HepG2 (cell line): Measurements from ENCODE around the gene JOSD1. TPM values are rescaled to one million over a fixed set of nuclear protein-coding genes. Genes with fewer than 3 reads are reported as not detected.

ENCODE experiments used
- ATAC-seq: fragments of 200-7000 bp; cut with Tn5 transposase; 3 replicates; pipeline ENCODE4 v1.9.1; 2020; ENCODE audit warnings: mild to moderate bottlenecking, moderate library complexity
- BruUV-seq: library from RNA; stranded (reverse); fragments of 400-500 nt; replicated peaks from 2 replicates; lab custom pipeline; 2021; lab: Mats Ljungman, UMichigan
- CTCF ChIA-PET: fragments of 300-600 bp; formaldehyde crosslinking; extraction: SDS; loops from one replicate; lab custom pipeline; 2021; ENCODE audit warnings: low total read pairs, inconsistent platforms, low intra/inter-chr PET ratio; lab: Yijun Ruan, JAX
- POLR2A ChIA-PET: fragments of 350-600 bp; sonication (Branson Sonifier 250); formaldehyde crosslinking; loops from one replicate; lab custom pipeline; 2020; ENCODE audit warnings: antibody characterized with exemption, inconsistent platforms; lab: Yijun Ruan, JAX
- DNase-seq: peaks from one replicate; pipeline ENCODE4 v3.0.0-alpha.2; 2015; ENCODE audit warnings: low spot score
- FAIRE-seq: peaks from 3 replicates; lab custom pipeline; 2011; peaks lifted over from hg19 to GRCh38; lab: Jason Lieb, UNC
- H2AFZ ChIP-seq: one replicate; pipeline ENCODE4 v1.6.1; 2011; ENCODE audit warnings: low read length, inconsistent platforms
- H3K27ac ChIP-seq: fragments of 300-600 bp; 3 replicates; pipeline ENCODE4 v1.8.0; 2011; ENCODE audit warnings: mixed run types, mild to moderate bottlenecking, mixed read lengths, low read length, inconsistent platforms; ENCODE audit not compliant: insufficient read depth; ENCODE audit errors: extremely low read length
- H3K27me3 ChIP-seq, 2 experiments: fragments of 200-600 bp in 1 of 2; 2 replicates in 1 of 2; 3 replicates in 1 of 2; pipeline versions ENCODE4 v1.6.0 to v1.8.0; 2011; ENCODE audit warnings: low read length in 2 of 2, mild to moderate bottlenecking in 2 of 2, moderate library complexity in 2 of 2, inconsistent platforms in 1 of 2; ENCODE audit not compliant: insufficient read depth in 2 of 2, control insufficient read depth in 1 of 2
- H3K36me3 ChIP-seq, 2 experiments: fragments of 200-600 bp in 1 of 2; replicated peaks in 1 of 2; 2 replicates in 1 of 2; 3 replicates in 1 of 2; pipeline versions ENCODE4 v1.5.1 to v1.8.0; 2011; ENCODE audit warnings: low read length in 2 of 2, inconsistent platforms in 1 of 2; ENCODE audit not compliant: insufficient read depth in 2 of 2, control insufficient read depth in 1 of 2
- H3K4me1 ChIP-seq: 2 replicates; pipeline ENCODE4 v1.5.1; 2012; ENCODE audit warnings: low read length, inconsistent platforms; ENCODE audit not compliant: insufficient read depth
- H3K4me2 ChIP-seq: 2 replicates; pipeline ENCODE4 v1.6.0; 2011; ENCODE audit warnings: low read depth, low read length, inconsistent platforms
- H3K4me3 ChIP-seq, 3 experiments: fragments of 200-600 bp in 1 of 3; sonication (generic), shearing (Covaris generic) in 1 of 3; replicated peaks in 1 of 3; 2 replicates each; pipeline ENCODE4 v1.5.1; 2011 to 2016; ENCODE audit warnings: low read length in 3 of 3, inconsistent platforms in 2 of 3, low read depth in 2 of 3, mild to moderate bottlenecking in 2 of 3, control low read depth in 1 of 3, mixed read lengths in 1 of 3; ENCODE audit not compliant: insufficient read depth in 1 of 3
- H3K79me2 ChIP-seq: one replicate; pipeline ENCODE4 v1.6.1; 2011; ENCODE audit warnings: low read length, inconsistent platforms; ENCODE audit not compliant: insufficient read depth
- H3K9ac ChIP-seq: 2 replicates; pipeline ENCODE4 v1.6.0; 2011; ENCODE audit warnings: mild to moderate bottlenecking, low read depth, low read length, inconsistent platforms; ENCODE audit not compliant: insufficient read depth
- H3K9me3 ChIP-seq: 2 replicates; pipeline ENCODE4 v1.5.1; 2012; ENCODE audit warnings: mild to moderate bottlenecking, low read length
- H4K20me1 ChIP-seq: 2 replicates; pipeline ENCODE4 v1.6.0; 2011; ENCODE audit warnings: inconsistent platforms, mild to moderate bottlenecking, low read length, moderate library complexity; ENCODE audit not compliant: insufficient read depth
- ASH2L ChIP-seq: fragments of 300-600, 200-600 bp; sonication (generic); IDR thresholded peaks from 2 replicates; pipeline ENCODE4 v1.7.0; 2017; ENCODE audit warnings: low read depth, mild to moderate bottlenecking, moderate library complexity, mixed read lengths, low read length; ENCODE audit not compliant: insufficient read length
- DMAP1 ChIP-seq: IDR thresholded peaks from 2 replicates; pipeline ENCODE4 v1.6.1; 2016
- KAT8 ChIP-seq: IDR thresholded peaks from 2 replicates; pipeline ENCODE4 v1.6.1; 2016; ENCODE audit warnings: missing genetic modification reagents, missing compliant biosample characterization
- NCOR1 ChIP-seq: fragments of 200-600 bp; sonication (generic); IDR thresholded peaks from 2 replicates; pipeline ENCODE4 v1.7.0; 2017; ENCODE audit warnings: antibody characterized with exemption, low read length, borderline replicate concordance
- TEAD3 ChIP-seq: optimal IDR thresholded peaks from 2 replicates; pipeline ENCODE3; 2016; ENCODE audit warnings: borderline replicate concordance
- YEATS2 ChIP-seq: sonication (generic); formaldehyde crosslinking; IDR thresholded peaks from 2 replicates; pipeline ENCODE4 v1.4.0; 2020; ENCODE audit warnings: missing genetic modification reagents, borderline replicate concordance
- ZFY ChIP-seq: sonication (generic); formaldehyde crosslinking; IDR thresholded peaks from 2 replicates; pipeline ENCODE4 v1.4.0; 2020; ENCODE audit warnings: missing genetic modification reagents
- ZNF180 ChIP-seq: sonication (generic); formaldehyde crosslinking; IDR thresholded peaks from 2 replicates; pipeline ENCODE4 v1.4.0; 2020; ENCODE audit warnings: low read depth, missing genetic modification reagents, borderline replicate concordance
- ZNF574 ChIP-seq: sonication (generic); formaldehyde crosslinking; IDR thresholded peaks from 2 replicates; pipeline ENCODE4 v1.4.0; 2020; ENCODE audit warnings: missing genetic modification reagents
- ZNF710 ChIP-seq: sonication (generic); formaldehyde crosslinking; IDR thresholded peaks from 2 replicates; pipeline ENCODE4 v1.5.0; 2020; ENCODE audit warnings: mild to moderate bottlenecking, missing genetic modification reagents, borderline replicate concordance
- ZNF775 ChIP-seq: sonication (generic); formaldehyde crosslinking; IDR thresholded peaks from 2 replicates; pipeline ENCODE4 v1.4.0; 2020; ENCODE audit warnings: missing genetic modification reagents, mild to moderate bottlenecking, moderate library complexity, borderline replicate concordance
- ZNF792 ChIP-seq: IDR thresholded peaks from 2 replicates; pipeline ENCODE4 v1.6.1; 2016
- WGBS: methylation state at CpG from one replicate; pipeline ENCODE4 v1.1.6; 2017; ENCODE audit warnings: low lambda C conversion rate; 5-methylcytosine and 5-hydroxymethylcytosine counted together
- in situ Hi-C: cut with HindIII; loops from 2 replicates; pipeline ENCODE4 v1.10.0; 2017; ENCODE audit warnings: low pct_unique_long_range_greater_than_20kb; ENCODE audit not compliant: extremely low pct_ligation_motif_present
- intact Hi-C: fragments of 100-400 bp; cut with micrococcal nuclease; formaldehyde crosslinking; loops from one replicate; pipeline ENCODE4 v1.10.0; 2022; ENCODE audit not compliant: unreplicated experiment
- polyA plus RNA-seq, 8 experiments: library from polyadenylated mRNA; depleted of rRNA in 3 of 8; stranded (reverse) in 7 of 8; unstranded in 1 of 8; fragments of >200 nt; fragmentation: Illumina TruSeq in 4 of 8; extraction: Trizol in 4 of 8; gene quantifications; 2 replicates each; pipeline versions ENCODE4 v1.2.1 to v1.2.3, GENCODE V29; 2011 to 2016; ENCODE audit warnings: low read depth in 4 of 8, missing spikeins in 1 of 8, mixed read lengths in 1 of 8; ENCODE audit not compliant: insufficient read depth in 1 of 8
- total RNA-seq, 5 experiments: library from RNA; depleted of rRNA; stranded (reverse); fragments of >200 nt; fragmentation: Illumina TruSeq; extraction: Trizol; gene quantifications; 2 replicates each; pipeline ENCODE4 v1.2.3, GENCODE V29; 2016; ENCODE audit warnings: low read depth in 1 of 5
- TF ChIP-seq, protein P1 (sequence below): IDR thresholded peaks from 2 replicates; pipeline ENCODE4 v1.6.1; 2016; ENCODE audit warnings: mild to moderate bottlenecking
- TF ChIP-seq, protein P2 (sequence below): sonication (generic); formaldehyde crosslinking; IDR thresholded peaks from 2 replicates; pipeline ENCODE4 v1.4.0; 2020; ENCODE audit warnings: mild to moderate bottlenecking, low read depth, missing genetic modification reagents

The JOSD1 gene
- total and polyA plus RNA-seq, 2 of the 13 experiments (the other 11 are each of a cell fraction or from before 2014, with no cell fraction given): 31.7 to 38.4 TPM

DNA sequence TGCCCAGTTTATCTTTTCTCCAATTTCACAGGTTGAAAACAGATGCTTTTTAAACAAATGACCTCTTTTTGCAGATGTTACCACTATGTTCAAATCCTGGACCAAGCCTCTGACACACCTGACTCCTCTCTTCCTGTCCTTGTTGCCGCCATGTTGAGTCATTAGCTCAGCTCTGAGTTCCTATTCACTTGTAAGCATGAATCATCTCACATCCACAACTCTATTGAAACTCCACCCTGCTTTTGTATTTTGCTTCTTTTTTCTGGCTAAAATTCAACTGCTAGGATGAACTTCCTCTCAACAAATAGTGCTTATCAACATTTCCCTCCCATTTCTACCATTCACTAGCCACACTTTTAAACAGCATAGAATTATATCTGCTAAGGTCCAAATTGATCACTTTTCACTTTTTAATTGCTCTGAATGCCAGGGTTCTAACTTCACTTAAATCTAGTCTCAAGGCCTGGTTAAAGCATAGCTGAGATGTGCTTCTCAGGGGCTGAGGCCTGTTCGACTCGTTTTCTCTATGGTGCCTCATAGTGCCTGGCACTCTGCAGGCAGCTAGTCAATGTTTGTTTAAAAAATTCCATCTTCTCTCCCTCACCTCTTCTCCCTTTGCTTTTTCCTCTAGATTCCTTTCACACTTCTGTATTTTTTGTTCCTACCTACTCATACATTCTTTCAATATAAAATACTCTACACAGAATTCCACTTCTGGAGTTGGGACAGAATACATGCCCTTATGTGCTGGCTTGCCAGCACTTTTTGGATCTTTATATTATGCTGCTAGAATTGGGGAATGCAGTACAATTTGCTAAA, 3.9 kb downstream of the JOSD1 start:
- intact Hi-C loops: no loop called here
- peak; percentile 64 for DNase-seq
- peak; percentile 46; the same call in 1 of the 2 replicates for TF ChIP-seq ZFY (CRISPR knock-in tag)
- peak; percentile 99 for TF ChIP-seq ZNF775 (CRISPR knock-in tag)
- peak; percentile 65 for TF ChIP-seq TEAD3
- no peak for TF ChIP-seq NCOR1
- no peak for TF ChIP-seq ZNF180 (CRISPR knock-in tag)
- TF ChIP-seq ASH2L: peak; percentile 40
- 0 out of 2 replicates have a peak, but pooled peaks have one; percentile 13 for TF ChIP-seq ZNF792 (CRISPR knock-in tag)
- TF ChIP-seq, protein P1, sequence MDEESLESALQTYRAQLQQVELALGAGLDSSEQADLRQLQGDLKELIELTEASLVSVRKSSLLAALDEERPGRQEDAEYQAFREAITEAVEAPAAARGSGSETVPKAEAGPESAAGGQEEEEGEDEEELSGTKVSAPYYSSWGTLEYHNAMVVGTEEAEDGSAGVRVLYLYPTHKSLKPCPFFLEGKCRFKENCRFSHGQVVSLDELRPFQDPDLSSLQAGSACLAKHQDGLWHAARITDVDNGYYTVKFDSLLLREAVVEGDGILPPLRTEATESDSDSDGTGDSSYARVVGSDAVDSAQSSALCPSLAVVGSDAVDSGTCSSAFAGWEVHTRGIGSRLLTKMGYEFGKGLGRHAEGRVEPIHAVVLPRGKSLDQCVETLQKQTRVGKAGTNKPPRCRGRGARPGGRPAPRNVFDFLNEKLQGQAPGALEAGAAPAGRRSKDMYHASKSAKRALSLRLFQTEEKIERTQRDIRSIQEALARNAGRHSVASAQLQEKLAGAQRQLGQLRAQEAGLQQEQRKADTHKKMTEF (CRISPR knock-in tag): 0 out of 2 replicates have a peak, but pooled peaks have one; percentile 7
- TF ChIP-seq DMAP1 (CRISPR knock-in tag): peak; percentile 50; the same call in 1 of the 2 replicates
- TF ChIP-seq YEATS2: peak; percentile 35; the same call in 1 of the 2 replicates
- TF ChIP-seq, protein P2, sequence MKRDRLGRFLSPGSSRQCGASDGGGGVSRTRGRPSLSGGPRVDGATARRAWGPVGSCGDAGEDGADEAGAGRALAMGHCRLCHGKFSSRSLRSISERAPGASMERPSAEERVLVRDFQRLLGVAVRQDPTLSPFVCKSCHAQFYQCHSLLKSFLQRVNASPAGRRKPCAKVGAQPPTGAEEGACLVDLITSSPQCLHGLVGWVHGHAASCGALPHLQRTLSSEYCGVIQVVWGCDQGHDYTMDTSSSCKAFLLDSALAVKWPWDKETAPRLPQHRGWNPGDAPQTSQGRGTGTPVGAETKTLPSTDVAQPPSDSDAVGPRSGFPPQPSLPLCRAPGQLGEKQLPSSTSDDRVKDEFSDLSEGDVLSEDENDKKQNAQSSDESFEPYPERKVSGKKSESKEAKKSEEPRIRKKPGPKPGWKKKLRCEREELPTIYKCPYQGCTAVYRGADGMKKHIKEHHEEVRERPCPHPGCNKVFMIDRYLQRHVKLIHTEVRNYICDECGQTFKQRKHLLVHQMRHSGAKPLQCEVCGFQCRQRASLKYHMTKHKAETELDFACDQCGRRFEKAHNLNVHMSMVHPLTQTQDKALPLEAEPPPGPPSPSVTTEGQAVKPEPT (CRISPR knock-in tag): no peak
- peak; percentile 36 for TF ChIP-seq KAT8
- peak; percentile 35; the same call in 1 of the 2 replicates for TF ChIP-seq ZNF574 (CRISPR knock-in tag)
- TF ChIP-seq ZNF710 (CRISPR knock-in tag): 0 out of 2 replicates have a peak, but pooled peaks have one; percentile 42

More for the DNA sequence above, 3.9 kb downstream of the JOSD1 start:
- H3K4me3 ChIP-seq: peak overlapping the region; percentile 53 to 98 (median 77)
- ChIA-PET CTCF (no interaction called here), POLR2A (interaction anchor here (0.6 to 9.9 kb wide), 6 partner anchors 9 to 623 kb away, joined by 3 to 102 read pairs (median 4); partner anchors contain the start of genes GTPBP1, RPL3 and TOMM22)
- no peaks in the 10 kb centered on the region; a peak in 1 of 5 replicates for H3K36me3 ChIP-seq
- H3K27me3 ChIP-seq: no peaks in the 10 kb centered on the region; a peak in 1 of 5 replicates
- H3K4me2 ChIP-seq: peak overlapping the region; percentile 76
- no peak overlapping the region for H2AFZ ChIP-seq
- H3K9me3 ChIP-seq: no peaks in the 10 kb centered on the region
- in situ Hi-C loops: no loop called here
- ATAC-seq: peak; percentile 64
- peak overlapping the region; percentile 62 for H3K27ac ChIP-seq
- 29% methylated on average over 3 of the region's 3 CpGs for WGBS
- H3K79me2 ChIP-seq: peaks cover 59% of the 10 kb centered on the region
- peaks cover 5% of the 10 kb centered on the region; the same call in 1 of the 2 replicates for H4K20me1 ChIP-seq
- BruUV-seq: no TSS peak
- peak overlapping the region; percentile 46 for H3K9ac ChIP-seq
- H3K4me1 ChIP-seq: peaks cover 70% of the 10 kb centered on the region
- no peak for FAIRE-seq
